DND-41 (cell line): ENCODE data around the gene ITGA2B.

Experiments
- ATAC-seq: fragments of 200-7000 bp; cut with Tn5 transposase; 3 replicates; pipeline ENCODE4 v1.9.1; 2021; ENCODE audit warnings: low read depth; ENCODE audit not compliant: insufficient read depth
- DNase-seq: peaks from one replicate; pipeline ENCODE4 v3.0.0-alpha.2; 2020
- H2AFZ ChIP-seq: 2 replicates; pipeline ENCODE4 v1.6.0; 2012; ENCODE audit warnings: low read depth, low read length
- H3K27ac ChIP-seq: 2 replicates; pipeline ENCODE4 v1.5.1; 2012; ENCODE audit warnings: low read length, inconsistent platforms
- H3K27me3 ChIP-seq: fragments of 200-600 bp; sonication (generic); 2 replicates; pipeline ENCODE4 v1.6.0; 2012; ENCODE audit warnings: low read length, mild to moderate bottlenecking, inconsistent platforms; ENCODE audit not compliant: insufficient read depth, poor library complexity
- H3K36me3 ChIP-seq: 2 replicates; pipeline ENCODE4 v1.5.1; 2012; ENCODE audit warnings: low read length, inconsistent platforms; ENCODE audit not compliant: insufficient read depth
- H3K4me1 ChIP-seq: 2 replicates; pipeline ENCODE4 v1.5.1; 2012; ENCODE audit warnings: mild to moderate bottlenecking, low read length; ENCODE audit not compliant: insufficient read depth
- H3K4me2 ChIP-seq: 2 replicates; pipeline ENCODE4 v1.6.0; 2012; ENCODE audit warnings: mild to moderate bottlenecking, moderate library complexity, low read length, inconsistent platforms; ENCODE audit not compliant: insufficient read depth
- H3K4me3 ChIP-seq, 2 experiments: fragments of 200-600 bp in 1 of 2; shearing (Covaris generic) in 1 of 2; 2 replicates each; pipeline ENCODE4 v1.5.1; 2012 to 2016; ENCODE audit warnings: inconsistent platforms in 2 of 2, low read length in 2 of 2, mild to moderate bottlenecking in 2 of 2, low read depth in 1 of 2, moderate library complexity in 1 of 2
- H3K79me2 ChIP-seq: 2 replicates; pipeline ENCODE4 v1.6.0; 2012; ENCODE audit warnings: low read length, inconsistent platforms; ENCODE audit not compliant: insufficient read depth
- H3K9ac ChIP-seq: 2 replicates; pipeline ENCODE4 v1.6.0; 2012; ENCODE audit warnings: low read depth, mild to moderate bottlenecking, inconsistent platforms, low read length, moderate library complexity
- H3K9me3 ChIP-seq: 2 replicates; pipeline ENCODE4 v1.5.1; 2012; ENCODE audit warnings: low read length, moderate library complexity, mild to moderate bottlenecking, inconsistent platforms; ENCODE audit not compliant: insufficient read depth, severe bottlenecking
- H4K20me1 ChIP-seq: 2 replicates; pipeline ENCODE4 v1.6.0; 2012; ENCODE audit warnings: low read length; ENCODE audit not compliant: insufficient read depth
- EZH2 ChIP-seq: IDR thresholded peaks from 3 replicates; pipeline ENCODE4 v1.6.1; 2012; ENCODE audit warnings: borderline replicate concordance, low read depth, mild to moderate bottlenecking, moderate library complexity, low read length, inconsistent platforms; ENCODE audit not compliant: severe bottlenecking
- TF ChIP-seq, protein P1 (sequence below): IDR thresholded peaks from 2 replicates; pipeline ENCODE4 v1.5.1; 2012; ENCODE audit warnings: borderline replicate concordance, low read length, moderate library complexity, mild to moderate bottlenecking; ENCODE audit not compliant: poor library complexity, severe bottlenecking; ENCODE audit errors: extremely low read depth

ITGA2B gene

DNA sequence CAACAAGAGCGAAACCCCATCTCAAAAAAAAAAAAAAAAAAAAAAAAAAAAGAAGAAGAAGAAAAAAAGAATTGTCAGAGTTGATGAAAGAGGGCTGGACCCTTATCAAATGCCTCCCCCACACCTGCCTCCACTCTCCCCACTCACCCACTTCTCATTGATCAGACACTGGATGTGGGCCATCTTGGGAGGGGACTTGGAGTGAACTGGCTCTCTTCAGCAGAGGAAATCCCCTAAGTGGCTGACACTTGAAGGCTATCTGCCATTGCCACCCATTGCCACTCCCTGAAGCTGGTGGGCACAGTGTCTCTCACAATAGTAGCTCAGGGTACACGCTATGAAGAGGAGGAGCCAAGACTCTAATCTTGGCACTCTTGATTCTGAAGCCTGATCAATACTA lies 1.6 kb downstream of the ITGA2B start:
- no peaks in the 10 kb centered on the region for H3K27me3 ChIP-seq
- H3K9me3 ChIP-seq = no peaks in the 10 kb centered on the region
- no peaks in the 10 kb centered on the region for H3K79me2 ChIP-seq
- peaks cover 10% of the 10 kb centered on the region for H3K4me1 ChIP-seq
- no peaks in the 10 kb centered on the region for H3K36me3 ChIP-seq
- no peak overlapping the region for H3K27ac ChIP-seq
- TF ChIP-seq, protein P1, sequence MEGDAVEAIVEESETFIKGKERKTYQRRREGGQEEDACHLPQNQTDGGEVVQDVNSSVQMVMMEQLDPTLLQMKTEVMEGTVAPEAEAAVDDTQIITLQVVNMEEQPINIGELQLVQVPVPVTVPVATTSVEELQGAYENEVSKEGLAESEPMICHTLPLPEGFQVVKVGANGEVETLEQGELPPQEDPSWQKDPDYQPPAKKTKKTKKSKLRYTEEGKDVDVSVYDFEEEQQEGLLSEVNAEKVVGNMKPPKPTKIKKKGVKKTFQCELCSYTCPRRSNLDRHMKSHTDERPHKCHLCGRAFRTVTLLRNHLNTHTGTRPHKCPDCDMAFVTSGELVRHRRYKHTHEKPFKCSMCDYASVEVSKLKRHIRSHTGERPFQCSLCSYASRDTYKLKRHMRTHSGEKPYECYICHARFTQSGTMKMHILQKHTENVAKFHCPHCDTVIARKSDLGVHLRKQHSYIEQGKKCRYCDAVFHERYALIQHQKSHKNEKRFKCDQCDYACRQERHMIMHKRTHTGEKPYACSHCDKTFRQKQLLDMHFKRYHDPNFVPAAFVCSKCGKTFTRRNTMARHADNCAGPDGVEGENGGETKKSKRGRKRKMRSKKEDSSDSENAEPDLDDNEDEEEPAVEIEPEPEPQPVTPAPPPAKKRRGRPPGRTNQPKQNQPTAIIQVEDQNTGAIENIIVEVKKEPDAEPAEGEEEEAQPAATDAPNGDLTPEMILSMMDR = no peak
- no peak for TF ChIP-seq EZH2
- no peak overlapping the region for H3K4me3 ChIP-seq
- ATAC-seq (no peak), DNase-seq (no peak)
- no peaks in the 10 kb centered on the region; the same call in 1 of the 2 replicates for H4K20me1 ChIP-seq
- H2AFZ ChIP-seq = no peak overlapping the region
- no peak overlapping the region for H3K9ac ChIP-seq
- H3K4me2 ChIP-seq = no peak overlapping the region

DNA sequence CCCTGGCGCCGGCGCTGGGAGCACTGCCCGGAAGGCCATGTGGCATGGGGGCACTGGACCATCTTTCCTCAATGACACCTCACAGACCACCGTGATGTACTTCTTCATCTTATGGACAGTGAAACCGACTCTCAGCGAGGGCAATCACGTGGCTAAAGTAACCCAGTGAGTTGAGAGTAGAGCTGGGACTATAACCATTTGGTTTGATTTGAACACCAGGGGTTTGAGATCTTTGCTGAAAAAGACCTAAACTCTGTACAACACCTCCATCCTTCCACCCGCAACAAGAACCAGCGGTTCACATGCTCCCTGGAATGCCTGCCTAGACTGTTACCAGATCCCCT lies 3.3 kb downstream of the ITGA2B start:
- H3K27ac ChIP-seq = no peak overlapping the region
- no peak overlapping the region for H3K9ac ChIP-seq
- peak overlapping the region; percentile 70 for H3K4me2 ChIP-seq
- no peak overlapping the region for H2AFZ ChIP-seq
- DNase-seq (no peak), ATAC-seq (no peak)
- no peaks in the 10 kb centered on the region; the same call in 1 of the 2 replicates for H4K20me1 ChIP-seq
- TF ChIP-seq EZH2 = no peak
- TF ChIP-seq, protein P1 = no peak
- H3K4me1 ChIP-seq = peaks cover 10% of the 10 kb centered on the region
- no peaks in the 10 kb centered on the region for H3K79me2 ChIP-seq
- no peaks in the 10 kb centered on the region for H3K36me3 ChIP-seq
- H3K9me3 ChIP-seq = no peaks in the 10 kb centered on the region
- peaks cover 2% of the 10 kb centered on the region for H3K27me3 ChIP-seq
- H3K4me3 ChIP-seq = no peak overlapping the region

DNA sequence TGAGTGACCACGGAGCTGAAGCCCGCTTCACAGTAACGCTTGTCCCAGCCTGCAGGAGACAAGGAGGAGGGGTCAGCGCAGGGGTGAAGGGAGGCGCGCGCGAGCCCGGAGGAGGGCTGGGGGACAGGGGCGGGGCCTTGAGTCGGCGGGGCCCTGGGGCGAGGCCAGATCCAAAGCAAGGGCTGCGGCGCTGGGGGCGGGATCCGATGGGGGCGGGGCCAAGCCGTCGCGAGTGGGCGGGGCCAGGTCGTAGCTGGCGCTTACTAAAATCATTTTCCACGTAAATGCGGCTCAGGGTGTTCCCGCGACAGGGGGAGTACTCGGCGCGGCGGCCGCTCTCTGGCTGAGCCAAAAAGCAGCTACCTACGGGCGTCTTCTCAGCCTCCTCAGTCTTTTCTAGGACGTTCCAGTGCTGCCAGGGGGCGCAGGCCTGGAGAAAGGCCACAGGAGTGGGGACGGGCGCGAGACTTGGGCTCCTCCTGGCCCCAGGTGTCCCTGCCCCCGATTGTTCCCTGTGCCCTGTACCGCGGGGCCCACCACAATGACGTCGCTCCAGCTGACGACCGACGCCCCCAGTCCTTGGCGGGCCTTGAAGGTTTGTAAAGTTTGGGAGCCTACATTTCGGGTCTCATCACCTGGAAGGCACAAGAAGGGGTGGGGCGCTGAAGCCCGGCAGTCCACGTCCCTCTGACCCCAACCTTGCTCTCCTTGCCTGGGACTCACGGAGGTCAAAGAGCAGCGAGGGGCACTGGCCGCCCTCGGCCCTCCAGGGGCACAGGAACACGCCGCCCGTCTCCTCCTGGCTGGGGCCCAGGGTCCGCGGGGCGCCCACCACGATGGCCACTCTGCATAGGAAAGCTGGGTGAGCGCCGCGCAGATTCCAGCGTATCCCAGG lies 3.9 kb downstream of the ITGA2B start:
- TF ChIP-seq EZH2 = no peak
- TF ChIP-seq, protein P1 = no peak
- Histone ChIP-seq H3K4me2 (peak overlapping the region; percentile 70), H3K79me2 (no peaks in the 10 kb centered on the region), H3K27ac (no peak overlapping the region), H3K9me3 (no peaks in the 10 kb centered on the region), H3K4me1 (peaks cover 10% of the 10 kb centered on the region), H3K4me3 (peak overlapping the region in 1 of 2 experiments; percentile 51; a peak in 2 of 4 replicates), H3K36me3 (no peaks in the 10 kb centered on the region), H3K9ac (peak overlapping the region; percentile 39; the same call in 1 of the 2 replicates), H3K27me3 (peaks cover 2% of the 10 kb centered on the region), H2AFZ (peak overlapping the region; percentile 59; the same call in 1 of the 2 replicates), H4K20me1 (no peaks in the 10 kb centered on the region; the same call in 1 of the 2 replicates)
- peak; percentile 85 for ATAC-seq
- peak; percentile 72 for DNase-seq
